Activated CD4-positive, alpha-beta T cell treated with anti-CD3 and anti-CD28 coated beads, Interleukin-10, Interleukin-2, amounts not matched to agents 100 ng/mL and 50 ng/mL, durations not matched to agents 16 hours and 8 hours (primary cell): ENCODE measurements around the gene SMOC2.
"Not testable (repeated sequence)": the region's sequence is repeated elsewhere in the genome, so short reads cannot be mapped to it uniquely, and the experiment has no call there.

Experiments
- DNase-seq: peaks from one replicate; pipeline ENCODE4 v3.0.0-alpha.2; 2020

Gene SMOC2

GRCh38 chr6:168670401-168670985, 229.5 kb downstream of the SMOC2 start:
- DNase-seq: no peak

- no peak for DNase-seq
These were observed 230.3 kb downstream of the SMOC2 start for GRCh38 chr6:168671028-168671862.

GRCh38 chr6:168671863-168672546, 231.0 kb downstream of the SMOC2 start:
- no peak for DNase-seq

- no peak for DNase-seq
These were observed 233.6 kb downstream of the SMOC2 start for GRCh38 chr6:168674595-168674994.

GRCh38 chr6:168675375-168675774, 234.4 kb downstream of the SMOC2 start:
- DNase-seq: no peak

GRCh38 chr6:168675933-168676551, 235.1 kb downstream of the SMOC2 start:
- no peak for DNase-seq

- DNase-seq: no peak
These were observed 235.8 kb downstream of the SMOC2 start for GRCh38 chr6:168676552-168677322.

- not testable (repeated sequence) for DNase-seq
These were observed 236.4 kb downstream of the SMOC2 start for GRCh38 chr6:168677323-168677781.

GRCh38 chr6:168678077-168678476, 237.1 kb downstream of the SMOC2 start:
- no peak for DNase-seq

GRCh38 chr6:168678588-168678987, 237.6 kb downstream of the SMOC2 start:
- no peak for DNase-seq

GRCh38 chr6:168681748-168682147, 240.8 kb downstream of the SMOC2 start:
- no peak for DNase-seq

- DNase-seq: no peak
These were observed 242.6 kb downstream of the SMOC2 start for GRCh38 chr6:168683621-168684020.

GRCh38 chr6:168684471-168684870, 243.5 kb downstream of the SMOC2 start:
- no peak for DNase-seq

- DNase-seq: no peak
These were observed 243.9 kb downstream of the SMOC2 start for GRCh38 chr6:168684906-168685305.

GRCh38 chr6:168686029-168686738, 245.2 kb downstream of the SMOC2 start:
- no peak for DNase-seq

- no peak for DNase-seq
These were observed 246.1 kb downstream of the SMOC2 start for GRCh38 chr6:168686831-168687730.

GRCh38 chr6:168690271-168690670, 249.3 kb downstream of the SMOC2 start:
- DNase-seq: no peak

- DNase-seq: no peak
These were observed 250.8 kb downstream of the SMOC2 start for GRCh38 chr6:168691774-168692173.

- DNase-seq: no peak
These were observed 251.4 kb downstream of the SMOC2 start for GRCh38 chr6:168692193-168692914.

- DNase-seq: not testable (repeated sequence)
These were observed 251.9 kb downstream of the SMOC2 start for GRCh38 chr6:168692915-168693257.
